Stimulated activated naive B cell treated with anti-CD40 and anti-IgM and Interleukin-4, amounts not matched to agents 10 μg/mL and 1 μg/mL and 100 μg/mL, for 72 hours (primary cell): ENCODE results near the gene EXOC3.
A peak's percentile ranks its signal among the peaks of the same experiment; 100 is the strongest.

Source experiments
- ATAC-seq, 2 donors: fragments of 150-1000 bp; cut with Tn5 transposase; replicated peaks; 2 replicates each; pipeline ENCODE4 v1.10.0; 2021; ENCODE audit warnings: moderate library complexity in 1 of 2
- DNase-seq: peaks from one replicate; pipeline ENCODE4 v3.0.0; 2021
- H3K27ac Mint-ChIP-seq: one replicate; pipeline ENCODE4 v1.8.0; 2022; ENCODE audit warnings: mild to moderate bottlenecking, mixed read lengths
- H3K27me3 Mint-ChIP-seq, 2 donors: one replicate each; pipeline ENCODE4 v1.8.0; 2022; ENCODE audit warnings: mixed read lengths in 2 of 2
- H3K36me3 Mint-ChIP-seq, 2 donors: one replicate each; pipeline ENCODE4 v1.8.0; 2022; ENCODE audit warnings: mixed read lengths in 2 of 2, mild to moderate bottlenecking in 1 of 2
- H3K4me1 Mint-ChIP-seq, 2 donors: one replicate each; pipeline ENCODE4 v1.8.0; 2022; ENCODE audit warnings: mixed read lengths in 2 of 2, mild to moderate bottlenecking in 1 of 2
- H3K4me3 Mint-ChIP-seq, 2 donors: one replicate each; pipeline ENCODE4 v1.8.0; 2022; ENCODE audit warnings: mild to moderate bottlenecking in 2 of 2, mixed read lengths in 2 of 2, moderate library complexity in 1 of 2
- H3K9me3 Mint-ChIP-seq, 2 donors: one replicate each; pipeline ENCODE4 v1.8.0; 2022; ENCODE audit warnings: mixed read lengths in 2 of 2, mild to moderate bottlenecking in 1 of 2

EXOC3 gene

DNA sequence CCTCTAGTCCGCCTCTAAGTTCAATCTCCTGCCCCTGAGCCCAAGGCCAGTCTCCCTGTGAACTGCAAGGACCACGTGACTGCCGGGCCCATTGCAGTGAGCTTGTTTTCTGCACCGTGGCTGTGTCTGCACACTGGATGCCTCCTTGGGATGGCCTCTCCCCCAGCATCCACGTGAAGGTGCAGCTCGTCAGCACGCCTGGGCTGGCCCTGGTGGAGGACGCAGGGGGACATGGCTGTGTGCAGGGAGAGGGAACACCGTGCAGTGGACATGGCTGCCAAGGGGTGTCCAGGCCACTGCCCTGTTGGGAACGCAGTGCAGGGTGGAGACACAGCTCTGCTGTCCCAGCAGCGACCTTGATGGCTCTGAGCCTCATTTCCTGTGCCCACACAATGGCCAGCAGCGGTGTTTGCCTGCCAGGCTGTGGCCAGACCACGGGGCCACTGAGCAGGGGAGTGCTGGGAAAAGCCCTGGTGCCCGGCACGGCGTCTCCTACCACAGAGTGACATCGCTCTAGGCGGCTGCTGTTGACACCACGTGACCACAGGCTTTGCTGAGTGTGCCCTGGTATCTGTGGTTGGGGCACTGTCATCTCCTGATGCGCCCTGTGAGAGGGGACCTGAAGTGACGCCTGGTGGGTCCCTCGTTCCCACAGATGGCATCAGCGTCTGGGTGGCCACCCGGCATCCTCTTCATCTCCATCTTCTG lies 26.9 kb upstream of the EXOC3 start:
- Mint-ChIP-seq H3K4me3 (no peak overlapping the region), H3K27me3 (peaks cover 0 to 2% of the 10 kb centered on the region in 2 donors), H3K36me3 (peaks cover 72 to 73% of the 10 kb centered on the region in 2 donors), H3K27ac (peak overlapping the region; percentile 47), H3K9me3 (no peaks in the 10 kb centered on the region), H3K4me1 (peaks cover 4 to 35% of the 10 kb centered on the region in 2 donors)
- ATAC-seq (peak in 1 of 2 donors; percentile 18), DNase-seq (no peak)

DNA sequence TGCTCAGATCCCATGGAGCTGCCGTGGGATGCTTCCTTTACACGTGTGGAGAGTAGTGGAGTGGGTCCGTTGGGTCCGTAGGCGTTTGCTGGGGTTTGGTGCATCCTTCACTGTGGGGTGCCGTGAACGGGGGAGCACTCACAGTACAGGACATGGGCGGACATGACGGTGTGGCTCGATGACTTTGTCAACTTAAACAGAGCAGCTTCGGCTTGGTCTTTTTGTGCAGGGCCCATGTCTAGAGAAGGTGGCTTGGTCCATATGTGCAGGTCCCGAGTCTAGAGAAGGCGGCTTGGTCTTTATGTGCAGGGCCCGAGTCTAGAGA lies 26.4 kb upstream of the EXOC3 start:
- H3K27ac Mint-ChIP-seq: peak overlapping the region; percentile 47
- ATAC-seq (no peak), DNase-seq (no peak)
- H3K4me3 Mint-ChIP-seq: no peak overlapping the region
- H3K9me3 Mint-ChIP-seq: no peaks in the 10 kb centered on the region
- H3K36me3 Mint-ChIP-seq: peaks cover 70 to 74% of the 10 kb centered on the region in 2 donors
- peaks cover 1 to 33% of the 10 kb centered on the region in 2 donors for H3K4me1 Mint-ChIP-seq
- H3K27me3 Mint-ChIP-seq: no peaks in the 10 kb centered on the region

DNA sequence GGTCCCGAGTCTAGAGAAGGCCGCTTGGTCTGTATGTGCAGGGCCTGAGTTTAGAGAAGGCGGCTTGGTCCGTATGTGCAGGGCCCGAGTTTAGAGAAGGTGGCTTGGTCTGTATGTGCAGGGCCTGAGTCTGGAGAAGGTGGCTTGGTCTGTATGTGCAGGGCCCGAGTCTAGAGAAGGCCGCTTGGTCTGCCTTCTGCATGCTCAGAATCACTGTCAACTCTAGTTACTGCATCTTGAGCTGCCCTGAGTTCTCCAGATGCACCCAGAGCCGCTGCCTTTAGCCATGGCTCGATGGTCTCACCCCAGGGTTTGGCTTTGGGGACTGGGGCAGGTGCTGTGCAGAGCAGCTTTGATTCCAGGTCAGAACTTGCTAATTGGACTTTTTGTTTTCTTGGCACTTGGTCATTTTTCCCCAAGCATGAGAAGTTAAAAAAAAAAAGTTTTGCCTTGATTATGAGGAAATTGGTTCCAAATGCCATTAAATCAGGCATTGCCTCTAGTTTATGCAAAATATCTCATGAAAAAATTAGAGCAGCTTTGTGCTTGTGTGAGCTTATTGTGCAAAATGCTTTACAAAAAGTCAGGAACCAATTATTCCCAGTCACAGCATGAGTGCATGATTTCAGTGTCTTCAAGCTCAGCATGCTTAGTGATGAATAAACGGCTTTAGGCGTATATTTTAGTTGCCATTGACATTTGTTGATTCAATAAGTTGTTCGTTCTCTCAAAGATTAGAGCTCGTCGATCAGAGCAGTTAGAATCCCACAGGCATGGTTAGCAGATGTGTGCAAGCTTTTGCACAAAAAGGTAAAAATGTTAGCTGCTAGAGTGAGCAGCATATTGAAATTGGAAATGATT lies 25.4 kb upstream of the EXOC3 start:
- no peaks in the 10 kb centered on the region for H3K9me3 Mint-ChIP-seq
- H3K4me1 Mint-ChIP-seq: peaks cover 1 to 33% of the 10 kb centered on the region in 2 donors
- H3K27ac Mint-ChIP-seq: no peak overlapping the region
- ATAC-seq: no peak
- H3K27me3 Mint-ChIP-seq: no peaks in the 10 kb centered on the region
- no peak overlapping the region for H3K4me3 Mint-ChIP-seq
- H3K36me3 Mint-ChIP-seq: peaks cover 67 to 74% of the 10 kb centered on the region in 2 donors
- no peak for DNase-seq

DNA sequence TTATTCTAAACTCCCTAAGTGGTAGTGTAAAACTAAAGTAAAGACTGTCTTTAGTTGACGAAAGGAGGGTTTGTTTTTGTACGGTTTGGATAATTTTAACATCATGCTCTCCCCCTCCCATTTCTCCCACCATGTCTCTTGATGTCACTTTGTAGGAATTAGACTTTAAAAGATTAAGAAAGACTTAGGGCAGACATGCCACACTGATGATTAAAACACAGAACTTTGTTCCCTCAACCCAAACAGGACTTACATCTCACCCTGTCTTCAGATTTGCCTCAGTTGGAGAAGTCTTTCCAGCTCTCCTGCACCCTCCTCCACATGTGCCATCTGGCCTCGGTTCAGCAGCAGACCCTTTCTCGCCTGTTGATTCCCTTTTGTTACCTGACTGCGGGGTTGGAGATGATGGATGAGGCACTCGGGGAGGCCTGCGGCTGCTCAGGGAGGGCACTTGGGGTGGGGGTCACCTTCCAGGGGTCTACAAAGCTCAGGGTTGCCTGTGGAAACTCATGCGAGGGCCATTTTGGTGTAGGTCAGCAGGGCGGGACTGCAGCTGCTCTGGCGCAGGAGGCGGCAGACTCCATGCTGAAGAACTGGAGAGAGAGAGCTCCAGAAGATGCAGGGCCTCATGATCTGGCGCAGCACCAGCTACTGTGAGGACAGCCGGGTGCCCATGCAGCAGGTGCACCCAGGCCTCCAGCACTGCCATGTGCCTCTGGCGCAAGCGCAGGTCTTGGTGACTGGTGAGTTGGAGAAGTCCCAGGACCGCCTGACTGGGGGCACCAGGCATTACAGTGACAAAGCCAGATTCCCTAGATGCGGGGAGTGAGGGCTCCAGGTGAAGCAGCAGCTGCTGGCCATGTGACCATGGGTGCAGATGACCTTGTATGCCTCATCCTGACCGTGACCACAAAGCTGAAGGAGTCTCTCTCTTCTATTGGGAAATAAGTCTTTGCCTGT lies 24.5 kb upstream of the EXOC3 start:
- H3K4me1 Mint-ChIP-seq: peaks cover 7 to 41% of the 10 kb centered on the region in 2 donors
- no peaks in the 10 kb centered on the region for H3K27me3 Mint-ChIP-seq

DNA sequence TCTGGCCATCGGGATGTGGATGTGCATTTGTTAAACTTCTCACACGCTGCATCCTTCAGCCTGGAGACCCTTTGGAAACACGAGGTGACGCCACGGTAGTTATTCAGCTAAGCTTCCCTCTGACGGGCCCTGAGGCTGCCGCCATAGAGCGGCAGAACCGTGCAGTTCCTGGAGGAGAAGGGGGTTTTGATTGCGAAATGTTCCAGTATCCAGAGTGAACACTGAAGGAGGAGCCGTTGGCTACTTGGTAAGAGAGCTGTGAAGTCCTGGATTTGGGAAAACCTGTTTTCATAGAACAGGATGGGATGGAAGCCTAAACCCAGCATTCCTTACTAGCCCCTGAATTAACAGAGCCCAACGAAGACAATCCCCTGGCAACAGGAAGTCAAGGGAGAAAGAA lies 23.0 kb upstream of the EXOC3 start:
- Mint-ChIP-seq H3K27me3 (no peaks in the 10 kb centered on the region), H3K27ac (peak overlapping the region; percentile 31), H3K36me3 (peaks cover 67 to 81% of the 10 kb centered on the region in 2 donors)

More for the DNA sequence above, 24.5 kb upstream of the EXOC3 start:
- no peak for DNase-seq
- peaks cover 73 to 79% of the 10 kb centered on the region in 2 donors for H3K36me3 Mint-ChIP-seq
- no peak overlapping the region for H3K4me3 Mint-ChIP-seq
- no peak overlapping the region for H3K27ac Mint-ChIP-seq
- ATAC-seq: no peak
- no peaks in the 10 kb centered on the region for H3K9me3 Mint-ChIP-seq

DNA sequence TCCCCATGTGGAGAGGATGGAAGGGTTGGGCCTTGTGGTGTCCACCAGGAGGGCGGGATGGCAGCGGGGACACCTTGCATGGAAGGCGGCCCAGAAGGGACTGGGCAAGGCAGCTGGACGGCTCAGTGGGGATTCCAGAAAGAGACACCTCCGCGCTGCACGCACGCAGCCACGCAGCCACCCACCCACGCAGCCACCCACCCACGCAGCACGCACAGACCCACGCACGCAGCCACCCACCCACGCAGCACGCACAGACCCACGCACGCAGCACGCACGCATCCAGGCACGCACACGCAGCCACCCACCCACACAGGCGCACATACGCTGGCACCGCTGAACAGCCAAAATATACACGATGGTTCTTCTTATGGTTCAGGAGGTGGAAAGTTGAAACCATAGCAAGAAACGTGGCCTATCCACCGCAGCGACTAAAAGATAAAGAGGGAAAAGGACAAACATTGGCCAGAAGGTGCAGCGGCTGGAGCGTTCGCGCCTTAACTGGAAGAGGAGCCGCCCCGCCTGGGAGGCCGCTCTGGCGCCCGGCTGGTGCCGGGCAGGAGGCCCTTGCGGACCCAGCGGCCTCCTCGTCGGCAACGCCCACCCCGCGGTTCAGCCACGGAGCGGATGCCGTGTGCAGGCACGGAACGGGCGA lies 22.2 kb upstream of the EXOC3 start:
- Mint-ChIP-seq H3K4me3 (peak overlapping the region in 1 of 2 donors; percentile 10), H3K36me3 (peaks cover 66 to 86% of the 10 kb centered on the region in 2 donors)
- no peak for ATAC-seq

More for the DNA sequence above, 23.0 kb upstream of the EXOC3 start:
- peaks cover 19 to 49% of the 10 kb centered on the region in 2 donors for H3K4me1 Mint-ChIP-seq
- H3K9me3 Mint-ChIP-seq: no peaks in the 10 kb centered on the region
- ATAC-seq: no peak
- DNase-seq: no peak
- H3K4me3 Mint-ChIP-seq: no peak overlapping the region

DNA sequence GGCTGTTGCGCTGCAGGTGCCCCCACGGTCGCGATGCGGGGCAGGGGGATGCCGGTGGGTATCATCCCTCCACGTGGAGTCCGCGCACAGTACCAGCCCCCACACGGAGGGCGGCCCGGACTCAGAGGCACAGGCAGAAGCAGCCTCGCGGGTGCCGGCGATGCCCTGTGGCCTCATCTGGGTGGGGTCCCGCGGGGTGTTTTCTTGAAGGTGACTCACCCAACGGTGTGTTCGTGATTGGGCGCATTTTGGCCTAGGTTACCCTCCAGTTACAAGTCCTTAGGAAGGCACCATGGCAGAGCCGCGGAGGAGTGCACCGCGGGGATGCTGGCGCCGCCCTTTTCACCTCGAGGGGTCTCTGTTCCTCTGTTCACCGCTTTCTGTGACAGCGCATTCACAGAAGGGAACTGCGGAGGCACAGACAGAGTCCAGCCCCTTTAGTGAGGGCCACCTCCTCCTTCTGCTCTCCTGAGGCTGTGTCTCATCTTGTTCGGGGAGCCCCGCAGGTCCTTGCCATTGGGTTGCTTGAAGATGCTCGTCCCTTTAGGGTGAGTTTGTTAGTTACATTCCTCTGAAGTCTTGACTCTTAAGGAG lies 21.6 kb upstream of the EXOC3 start:
- Mint-ChIP-seq H3K36me3 (peaks cover 68 to 87% of the 10 kb centered on the region in 2 donors), H3K27ac (no peak overlapping the region), H3K4me3 (no peak overlapping the region), H3K4me1 (peaks cover 26 to 60% of the 10 kb centered on the region in 2 donors), H3K27me3 (peaks cover 5% of the 10 kb centered on the region in 2 donors), H3K9me3 (peaks cover 4 to 5% of the 10 kb centered on the region in 2 donors)
- ATAC-seq (no peak), DNase-seq (no peak)

More for the DNA sequence above, 22.2 kb upstream of the EXOC3 start:
- Mint-ChIP-seq H3K27ac (peak overlapping the region; percentile 48), H3K27me3 (no peaks in the 10 kb centered on the region), H3K4me1 (peaks cover 21 to 54% of the 10 kb centered on the region in 2 donors), H3K9me3 (no peaks in the 10 kb centered on the region)
- no peak for DNase-seq

DNA sequence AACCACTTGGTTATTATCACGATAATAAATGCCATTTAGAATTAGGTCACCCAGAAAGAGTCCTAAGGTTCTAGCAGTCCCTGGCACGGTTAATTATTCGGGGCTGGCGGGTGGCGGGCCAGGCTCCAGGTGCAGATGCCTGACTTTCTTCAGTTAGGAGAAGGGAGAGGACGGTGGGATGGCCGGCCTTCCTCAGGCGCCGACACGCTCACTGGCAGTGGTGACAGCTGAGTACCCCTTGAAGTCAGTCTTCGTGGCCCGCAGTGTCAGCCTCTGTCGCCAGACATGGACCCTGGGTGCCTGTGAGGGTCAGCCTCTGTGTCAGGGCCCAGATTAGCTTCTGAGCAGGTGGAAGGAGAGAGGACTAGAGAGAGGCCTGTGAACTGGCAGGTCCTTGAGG lies 21.1 kb upstream of the EXOC3 start:
- Mint-ChIP-seq H3K27ac (peak overlapping the region; percentile 68), H3K4me1 (peaks cover 30 to 63% of the 10 kb centered on the region in 2 donors), H3K9me3 (peaks cover 7 to 10% of the 10 kb centered on the region in 2 donors), H3K27me3 (peaks cover 10 to 11% of the 10 kb centered on the region in 2 donors), H3K36me3 (peaks cover 69 to 87% of the 10 kb centered on the region in 2 donors), H3K4me3 (no peak overlapping the region)
- no peak for DNase-seq
- no peak for ATAC-seq

DNA sequence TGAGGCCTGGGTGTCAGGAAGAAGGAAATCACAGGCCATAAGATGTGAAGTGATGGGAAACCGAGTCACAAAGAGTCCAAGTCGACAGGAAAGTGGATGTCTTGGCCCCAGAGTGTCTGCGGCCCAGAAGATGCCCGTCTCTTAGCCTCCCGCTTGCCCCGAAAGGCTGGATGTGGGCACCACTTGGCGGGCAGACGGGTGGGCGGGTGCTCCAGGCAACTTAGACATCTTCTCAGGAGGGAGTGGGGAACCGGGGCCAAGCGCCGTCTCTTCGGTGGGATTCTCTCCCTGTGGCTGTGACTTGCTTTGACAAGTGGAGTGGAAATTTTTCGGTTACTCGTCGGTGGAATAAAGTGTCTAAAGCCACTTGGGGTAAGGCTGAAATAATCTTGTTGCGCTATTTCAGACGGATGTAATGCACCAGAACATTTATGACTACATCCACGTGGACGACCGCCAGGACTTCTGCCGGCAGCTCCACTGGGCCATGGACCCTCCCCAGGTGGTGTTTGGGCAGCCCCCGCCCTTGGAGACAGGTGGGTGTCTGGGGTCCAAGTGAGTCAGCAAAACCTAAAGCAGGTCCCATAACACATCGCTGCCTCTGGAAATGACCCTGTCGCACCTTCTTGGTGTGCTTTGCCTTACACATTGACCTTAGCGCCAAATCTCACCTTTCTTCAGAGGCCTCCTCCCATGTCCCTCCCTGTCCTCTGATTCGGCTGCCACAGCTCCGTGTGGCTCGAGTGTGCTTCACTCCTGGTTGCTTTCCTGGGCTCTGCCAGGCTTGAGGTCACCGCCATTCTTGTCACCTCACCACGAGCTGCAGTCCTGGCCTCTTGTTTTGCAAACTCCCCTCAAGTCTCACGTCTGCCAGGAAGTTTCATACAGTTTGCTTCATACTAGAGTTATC lies 20.4 kb upstream of the EXOC3 start:
- H3K36me3 Mint-ChIP-seq: peaks cover 71 to 91% of the 10 kb centered on the region in 2 donors
- H3K27me3 Mint-ChIP-seq: peaks cover 11 to 12% of the 10 kb centered on the region in 2 donors
- peaks cover 7 to 11% of the 10 kb centered on the region in 2 donors for H3K9me3 Mint-ChIP-seq
- H3K4me1 Mint-ChIP-seq: peaks cover 31 to 60% of the 10 kb centered on the region in 2 donors
- DNase-seq (no peak), ATAC-seq (no peak)
- H3K4me3 Mint-ChIP-seq: no peak overlapping the region
- H3K27ac Mint-ChIP-seq: peak overlapping the region; percentile 69

DNA sequence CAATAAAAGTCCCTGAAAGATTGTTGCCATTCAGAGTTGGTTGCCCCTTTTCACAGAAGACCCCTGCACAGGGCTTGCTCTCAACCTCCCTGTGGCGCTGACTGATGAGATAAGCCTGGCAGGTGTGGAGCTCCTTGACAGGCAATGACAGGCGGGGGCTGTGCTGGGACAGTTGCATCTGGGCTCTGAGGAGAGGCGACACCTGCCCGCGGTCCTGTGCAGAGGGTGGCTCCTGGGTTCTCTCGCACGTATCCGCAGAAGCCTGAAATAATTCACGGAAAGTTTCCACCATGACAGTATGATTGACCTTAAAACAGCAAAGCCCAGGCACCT lies 19.8 kb upstream of the EXOC3 start:
- Mint-ChIP-seq H3K27ac (peak overlapping the region; percentile 69), H3K27me3 (peaks cover 12 to 15% of the 10 kb centered on the region in 2 donors), H3K9me3 (peaks cover 7 to 11% of the 10 kb centered on the region in 2 donors), H3K4me3 (no peak overlapping the region), H3K4me1 (peaks cover 31 to 58% of the 10 kb centered on the region in 2 donors), H3K36me3 (peaks cover 73 to 91% of the 10 kb centered on the region in 2 donors)
- no peak for ATAC-seq
- no peak for DNase-seq

DNA sequence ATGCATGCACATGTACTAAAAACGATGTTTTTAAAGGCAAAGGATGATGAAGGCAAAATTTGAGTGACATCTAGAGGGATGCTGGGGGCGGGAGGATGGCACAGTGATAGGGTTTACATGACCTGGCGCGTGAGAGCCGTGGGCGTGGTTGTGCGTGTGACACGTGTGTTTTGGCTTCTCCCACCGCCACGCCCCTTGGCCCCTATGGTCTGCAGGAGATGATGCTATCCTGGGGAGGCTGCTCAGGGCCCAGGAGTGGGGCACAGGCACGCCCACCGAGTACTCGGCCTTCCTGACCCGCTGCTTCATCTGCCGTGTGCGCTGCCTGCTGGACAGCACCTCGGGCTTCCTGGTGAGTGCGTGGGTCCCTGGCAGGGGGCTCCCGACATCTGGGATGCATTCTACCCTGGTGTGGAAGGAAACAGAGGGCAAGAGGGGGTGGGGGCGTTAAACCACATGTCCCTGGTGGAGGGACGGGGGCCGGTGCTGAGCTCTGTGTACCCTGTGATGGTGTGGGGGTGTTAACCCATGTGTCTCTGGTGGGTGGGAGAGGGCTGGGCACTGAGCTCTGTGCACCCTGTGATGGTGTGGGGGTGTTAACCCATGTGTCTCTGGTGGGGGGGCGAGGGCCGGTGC lies 19.2 kb upstream of the EXOC3 start:
- DNase-seq (no peak), ATAC-seq (peak; percentile 0 to 1)
- peak overlapping the region; percentile 77 for H3K27ac Mint-ChIP-seq
- peaks cover 12 to 15% of the 10 kb centered on the region in 2 donors for H3K27me3 Mint-ChIP-seq
- peak overlapping the region; percentile 50 to 65 for H3K4me3 Mint-ChIP-seq
- peaks cover 73 to 90% of the 10 kb centered on the region in 2 donors for H3K36me3 Mint-ChIP-seq
- peaks cover 31 to 54% of the 10 kb centered on the region in 2 donors for H3K4me1 Mint-ChIP-seq
- peaks cover 7 to 11% of the 10 kb centered on the region in 2 donors for H3K9me3 Mint-ChIP-seq
